Karpas-422 (cell line): ENCODE results near the gene ZNF185. TPM values are rescaled to one million over a fixed set of nuclear protein-coding genes. Genes with fewer than 3 reads are reported as not detected.

Experiments used
- DNase-seq: peaks from one replicate; pipeline ENCODE4 v3.0.0-alpha.2; 2015
- H2AFZ ChIP-seq: fragments of 200-600 bp; sonication (generic); 2 replicates; pipeline ENCODE4 v1.6.1; 2014; ENCODE audit warnings: antibody characterized with exemption, low read length, mixed read lengths
- H3K27ac ChIP-seq: fragments of 200-600 bp; sonication (generic); 2 replicates; pipeline ENCODE4 v1.5.1; 2014; ENCODE audit warnings: mild to moderate bottlenecking, low read length, moderate library complexity
- H3K27me3 ChIP-seq: fragments of 200-600 bp; sonication (generic); 2 replicates; pipeline ENCODE4 v1.6.1; 2014; ENCODE audit warnings: low read length, mixed read lengths
- H3K36me3 ChIP-seq: fragments of 200-600 bp; sonication (generic); 2 replicates; pipeline ENCODE4 v1.6.1; 2014; ENCODE audit warnings: low read length, mixed read lengths; ENCODE audit not compliant: insufficient read depth
- H3K4me1 ChIP-seq: fragments of 200-600 bp; sonication (generic); 2 replicates; pipeline ENCODE4 v1.6.1; 2014; ENCODE audit warnings: mild to moderate bottlenecking, low read length, mixed read lengths
- H3K4me2 ChIP-seq: fragments of 200-600 bp; sonication (generic); 2 replicates; pipeline ENCODE4 v1.6.1; 2014; ENCODE audit warnings: low read length, low read depth, mild to moderate bottlenecking; ENCODE audit not compliant: poor library complexity, severe bottlenecking
- H3K4me3 ChIP-seq: fragments of 200-600 bp; sonication (generic); 2 replicates; pipeline ENCODE4 v1.5.1; 2014; ENCODE audit warnings: mild to moderate bottlenecking, antibody characterized with exemption, low read length, mixed read lengths
- H3K79me2 ChIP-seq: fragments of 200-600 bp; sonication (generic); 2 replicates; pipeline ENCODE4 v1.6.1; 2014; ENCODE audit warnings: mild to moderate bottlenecking, low read length, mixed read lengths
- H3K9ac ChIP-seq: fragments of 200-600 bp; sonication (generic); 2 replicates; pipeline ENCODE4 v1.6.0; 2014; ENCODE audit warnings: low read length
- H3K9me2 ChIP-seq: fragments of 200-600 bp; sonication (generic), shearing (Covaris generic); replicated peaks from 2 replicates; pipeline ENCODE4 v1.6.0; 2014; ENCODE audit warnings: mild to moderate bottlenecking, low read length, moderate library complexity; ENCODE audit not compliant: insufficient read depth
- H3K9me3 ChIP-seq: fragments of 300-700, 200-600 bp; sonication (generic); 2 replicates; pipeline ENCODE4 v1.6.1; 2014; ENCODE audit warnings: low read length, mixed read lengths
- H4K20me1 ChIP-seq: fragments of 200-600 bp; sonication (generic); 2 replicates; pipeline ENCODE4 v1.6.1; 2014; ENCODE audit warnings: mild to moderate bottlenecking, antibody characterized with exemption, low read length, low read depth; ENCODE audit not compliant: insufficient read depth
- total RNA-seq: library from RNA; depleted of rRNA; stranded (reverse); fragments of >200 nt; shearing (Covaris generic); gene quantifications from 2 replicates; pipeline ENCODE4 v1.2.3, GENCODE V29; 2014; ENCODE audit warnings: low replicate concordance

ZNF185 gene
- total RNA-seq, 1 experiment from 2014 or later: 0.67 TPM

- Histone ChIP-seq H3K27ac (no peak overlapping the region), H3K36me3 (no peaks in the 10 kb centered on the region), H3K9me3 (no peaks in the 10 kb centered on the region), H2AFZ (no peak overlapping the region), H3K27me3 (no peaks in the 10 kb centered on the region), H3K9me2 (no peaks in the 10 kb centered on the region), H3K4me1 (no peaks in the 10 kb centered on the region), H3K4me3 (no peak overlapping the region), H3K4me2 (no peak overlapping the region), H3K9ac (no peak overlapping the region), H4K20me1 (no peaks in the 10 kb centered on the region), H3K79me2 (no peaks in the 10 kb centered on the region)
- DNase-seq: no peak
Observed at GRCh38 chrX:152899111-152899873, 1.4 kb downstream of the ZNF185 start.

GRCh38 chrX:152899874-152900719 lies 2.2 kb downstream of the ZNF185 start:
- H3K4me3 ChIP-seq: no peak overlapping the region
- H3K9ac ChIP-seq: no peak overlapping the region
- 0 out of 2 replicates have a peak, but pooled peaks cover 2% of the 10 kb centered on the region for H4K20me1 ChIP-seq
- H3K4me1 ChIP-seq: no peaks in the 10 kb centered on the region
- H3K79me2 ChIP-seq: no peaks in the 10 kb centered on the region
- no peaks in the 10 kb centered on the region for H3K36me3 ChIP-seq
- no peaks in the 10 kb centered on the region for H3K9me2 ChIP-seq
- H3K9me3 ChIP-seq: no peaks in the 10 kb centered on the region
- no peak overlapping the region for H2AFZ ChIP-seq
- no peak overlapping the region for H3K4me2 ChIP-seq
- H3K27ac ChIP-seq: no peak overlapping the region
- DNase-seq: no peak
- H3K27me3 ChIP-seq: no peaks in the 10 kb centered on the region

DNA sequence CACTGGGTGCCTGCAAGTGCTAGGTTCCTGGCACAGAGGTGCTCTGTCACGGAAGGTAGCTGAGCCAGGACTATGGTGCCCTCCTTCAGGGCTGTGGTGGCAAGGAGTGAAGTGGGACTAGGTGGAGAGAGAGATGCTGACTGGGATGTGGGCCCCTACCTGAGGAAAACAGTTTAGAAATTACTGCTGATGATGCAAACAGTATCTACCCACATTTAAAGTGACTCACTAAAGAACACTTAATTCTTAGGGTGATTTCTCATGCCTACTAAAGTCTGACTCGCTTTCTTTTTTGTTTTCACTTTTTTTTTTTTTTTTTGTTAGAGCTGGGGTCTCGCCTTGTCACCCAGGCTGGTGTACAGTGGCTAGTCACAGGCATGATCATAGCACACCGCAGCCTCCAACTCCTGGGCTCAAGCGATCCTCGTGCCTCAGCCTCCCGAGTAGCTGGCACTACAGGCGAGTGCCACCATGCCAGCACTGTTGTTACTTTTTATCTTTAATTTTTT lies 3.1 kb downstream of the ZNF185 start:
- H3K9ac ChIP-seq: no peak overlapping the region
- H3K4me1 ChIP-seq: no peaks in the 10 kb centered on the region
- H4K20me1 ChIP-seq: 0 out of 2 replicates have a peak, but pooled peaks cover 4% of the 10 kb centered on the region
- no peaks in the 10 kb centered on the region for H3K36me3 ChIP-seq
- no peaks in the 10 kb centered on the region for H3K27me3 ChIP-seq
- no peaks in the 10 kb centered on the region for H3K9me3 ChIP-seq
- no peak overlapping the region for H3K27ac ChIP-seq
- H3K9me2 ChIP-seq: no peaks in the 10 kb centered on the region
- H2AFZ ChIP-seq: no peak overlapping the region
- H3K4me3 ChIP-seq: no peak overlapping the region
- no peaks in the 10 kb centered on the region for H3K79me2 ChIP-seq
- DNase-seq: no peak
- no peak overlapping the region for H3K4me2 ChIP-seq

DNA sequence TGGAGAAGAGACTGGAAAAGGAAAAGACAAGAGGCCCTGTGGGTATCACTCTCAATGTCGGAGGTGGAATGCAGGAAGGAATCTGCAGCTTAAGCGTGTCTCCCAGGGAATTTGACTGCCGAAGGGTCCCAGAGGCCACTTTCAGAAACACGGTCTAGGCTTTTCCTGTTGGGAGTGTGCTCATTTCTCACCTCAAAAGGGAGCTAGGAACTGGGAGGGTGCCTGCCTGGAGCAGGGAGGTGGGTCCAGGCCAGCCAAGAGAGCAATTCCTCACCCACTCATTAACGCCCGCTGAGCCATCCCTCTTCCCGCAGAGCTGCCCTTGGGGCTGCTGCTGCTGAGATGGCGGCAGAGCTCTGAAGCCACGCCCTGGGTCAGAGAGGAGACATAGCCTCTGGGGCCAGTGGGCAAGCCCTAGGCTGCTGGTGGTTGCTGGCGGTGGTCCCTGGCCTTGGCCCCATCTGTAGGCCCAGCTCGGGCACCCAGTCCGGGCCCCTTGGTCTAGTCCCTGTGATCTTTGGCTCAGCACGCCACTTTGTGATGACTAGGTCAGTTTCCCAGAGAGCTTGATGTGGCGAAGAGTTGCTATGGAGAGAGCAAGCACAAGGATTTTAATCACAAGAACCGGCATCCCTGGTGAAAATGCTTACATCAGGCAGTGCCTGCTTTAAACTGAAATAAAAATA lies 4.1 kb downstream of the ZNF185 start:
- no peak overlapping the region for H3K27ac ChIP-seq
- H3K4me2 ChIP-seq: no peak overlapping the region
- H4K20me1 ChIP-seq: 0 out of 2 replicates have a peak, but pooled peaks cover 4% of the 10 kb centered on the region
- H3K27me3 ChIP-seq: no peaks in the 10 kb centered on the region
- H3K4me1 ChIP-seq: no peaks in the 10 kb centered on the region
- no peak overlapping the region for H3K9ac ChIP-seq
- no peaks in the 10 kb centered on the region for H3K9me2 ChIP-seq
- DNase-seq: no peak
- no peaks in the 10 kb centered on the region for H3K36me3 ChIP-seq
- H2AFZ ChIP-seq: no peak overlapping the region
- H3K9me3 ChIP-seq: no peaks in the 10 kb centered on the region
- H3K79me2 ChIP-seq: no peaks in the 10 kb centered on the region
- H3K4me3 ChIP-seq: no peak overlapping the region

DNA sequence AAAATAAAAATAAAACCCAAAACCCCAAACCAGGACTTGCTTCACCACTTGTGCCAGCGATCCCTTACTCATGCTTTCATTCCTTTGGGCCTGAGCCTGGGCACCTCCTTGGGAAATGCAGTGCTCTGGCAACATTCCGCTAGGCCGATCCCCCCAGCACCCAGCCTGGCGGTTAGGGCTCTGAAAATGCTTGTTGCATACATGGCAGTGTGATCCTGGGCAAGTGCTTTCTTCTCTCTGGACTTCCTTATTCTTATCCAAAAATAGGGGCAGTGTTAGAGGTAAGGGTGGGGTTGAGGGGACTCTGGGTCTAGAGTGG lies 4.6 kb downstream of the ZNF185 start:
- Histone ChIP-seq H3K36me3 (no peaks in the 10 kb centered on the region), H2AFZ (no peak overlapping the region), H3K9me3 (no peaks in the 10 kb centered on the region), H3K4me1 (no peaks in the 10 kb centered on the region), H4K20me1 (0 out of 2 replicates have a peak, but pooled peaks cover 4% of the 10 kb centered on the region), H3K9me2 (no peaks in the 10 kb centered on the region), H3K27ac (no peak overlapping the region), H3K27me3 (no peaks in the 10 kb centered on the region), H3K4me3 (no peak overlapping the region), H3K9ac (no peak overlapping the region), H3K4me2 (no peak overlapping the region), H3K79me2 (no peaks in the 10 kb centered on the region)
- no peak for DNase-seq

DNA sequence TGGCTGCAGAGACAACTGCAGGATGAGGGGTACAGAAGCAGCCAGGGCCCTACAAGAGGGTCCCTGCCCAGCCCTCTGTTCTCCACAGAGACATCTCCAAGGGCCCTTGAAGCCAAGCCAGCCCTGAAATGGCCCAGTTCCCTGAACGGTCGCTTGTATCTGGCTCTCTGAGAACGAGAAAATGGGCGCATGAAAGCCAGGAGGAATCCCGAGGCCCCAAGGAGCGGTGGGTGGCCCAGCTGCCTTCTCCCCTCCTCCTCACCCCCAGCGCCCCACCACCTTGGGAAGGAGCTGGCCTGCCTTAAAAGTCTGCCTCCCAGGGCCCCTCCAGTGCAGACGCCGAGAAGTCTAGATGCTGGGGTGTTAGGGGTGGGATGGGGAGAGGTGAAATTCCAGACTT lies 5.7 kb downstream of the ZNF185 start:
- H3K9me2 ChIP-seq: no peaks in the 10 kb centered on the region
- 0 out of 2 replicates have a peak, but pooled peaks cover 4% of the 10 kb centered on the region for H4K20me1 ChIP-seq
- H3K36me3 ChIP-seq: no peaks in the 10 kb centered on the region
- no peaks in the 10 kb centered on the region for H3K4me1 ChIP-seq
- no peak overlapping the region for H3K4me2 ChIP-seq
- H3K9me3 ChIP-seq: no peaks in the 10 kb centered on the region
- H2AFZ ChIP-seq: no peak overlapping the region
- H3K4me3 ChIP-seq: no peak overlapping the region
- no peak overlapping the region for H3K9ac ChIP-seq
- no peak for DNase-seq
- no peaks in the 10 kb centered on the region for H3K27me3 ChIP-seq
- H3K79me2 ChIP-seq: no peaks in the 10 kb centered on the region
- H3K27ac ChIP-seq: no peak overlapping the region

GRCh38 chrX:152904151-152905080 lies 6.5 kb downstream of the ZNF185 start:
- peak; percentile 74 for DNase-seq
- Histone ChIP-seq H3K9ac (no peak overlapping the region), H3K9me2 (no peaks in the 10 kb centered on the region), H3K36me3 (no peaks in the 10 kb centered on the region), H2AFZ (no peak overlapping the region), H3K4me3 (no peak overlapping the region), H3K27me3 (no peaks in the 10 kb centered on the region), H3K4me2 (no peak overlapping the region), H3K4me1 (no peaks in the 10 kb centered on the region), H3K79me2 (no peaks in the 10 kb centered on the region), H4K20me1 (0 out of 2 replicates have a peak, but pooled peaks cover 4% of the 10 kb centered on the region), H3K9me3 (no peaks in the 10 kb centered on the region), H3K27ac (no peak overlapping the region)
